Mesendoderm (in vitro differentiated cells): Measurements from ENCODE around the gene PARD3B.

Source experiments
- DNase-seq: peaks from one replicate; pipeline ENCODE4 v3.0.0; 2013
- H2AK5ac ChIP-seq: 2 replicates; pipeline ENCODE4 v1.6.1; 2013; ENCODE audit warnings: low read length, inconsistent platforms
- H2BK120ac ChIP-seq: 2 replicates; pipeline ENCODE4 v1.6.1; 2013; ENCODE audit warnings: low read depth, mild to moderate bottlenecking, low read length, moderate library complexity, mixed read lengths
- H2BK15ac ChIP-seq: replicated peaks from 2 replicates; pipeline ENCODE4 v1.6.1; 2013; ENCODE audit warnings: low read depth, mild to moderate bottlenecking, moderate library complexity
- H2BK5ac ChIP-seq: 2 replicates; pipeline ENCODE4 v1.6.1; 2013; ENCODE audit warnings: low read length, inconsistent platforms
- H3K18ac ChIP-seq: 2 replicates; pipeline ENCODE4 v1.6.1; 2013; ENCODE audit warnings: mild to moderate bottlenecking, low read length, mixed read lengths
- H3K23ac ChIP-seq: one replicate; pipeline ENCODE4 v1.6.1; 2013; ENCODE audit warnings: low read length
- H3K27ac ChIP-seq: 2 replicates; pipeline ENCODE4 v1.5.1; 2013; ENCODE audit warnings: low read depth, mild to moderate bottlenecking, inconsistent platforms, low read length, moderate library complexity
- H3K27me3 ChIP-seq: 2 replicates; pipeline ENCODE4 v1.6.1; 2013; ENCODE audit warnings: low read length, control low read depth, mild to moderate bottlenecking, inconsistent platforms; ENCODE audit not compliant: insufficient read depth, poor library complexity
- H3K36me3 ChIP-seq: 2 replicates; pipeline ENCODE4 v1.6.1; 2013; ENCODE audit warnings: low read length, inconsistent platforms; ENCODE audit not compliant: control insufficient read depth, insufficient read depth
- H3K4ac ChIP-seq: one replicate; pipeline ENCODE4 v1.6.1; 2013; ENCODE audit warnings: low read depth, mild to moderate bottlenecking, low read length, moderate library complexity
- H3K4me1 ChIP-seq: 2 replicates; pipeline ENCODE4 v1.6.1; 2013; ENCODE audit warnings: low read depth, low read length, inconsistent platforms; ENCODE audit not compliant: control insufficient read depth
- H3K4me2 ChIP-seq: 2 replicates; pipeline ENCODE4 v1.6.1; 2013; ENCODE audit warnings: low read length
- H3K4me3 ChIP-seq: 2 replicates; pipeline ENCODE4 v1.5.1; 2013; ENCODE audit warnings: mild to moderate bottlenecking, low read length
- H3K56ac ChIP-seq: one replicate; pipeline ENCODE4 v1.6.1; 2013; ENCODE audit warnings: low read length
- H3K79me1 ChIP-seq: 2 replicates; pipeline ENCODE4 v1.6.1; 2013; ENCODE audit warnings: low read length, inconsistent platforms
- H3K79me2 ChIP-seq: 2 replicates; pipeline ENCODE4 v1.6.1; 2013; ENCODE audit warnings: mild to moderate bottlenecking, low read length; ENCODE audit not compliant: control insufficient read depth, insufficient read depth
- H3K9ac ChIP-seq: 2 replicates; pipeline ENCODE4 v1.6.1; 2013; ENCODE audit warnings: low read length, inconsistent platforms
- H4K5ac ChIP-seq: one replicate; pipeline ENCODE4 v1.6.1; 2013; ENCODE audit warnings: low read length
- H4K8ac ChIP-seq: one replicate; pipeline ENCODE4 v1.6.1; 2013; ENCODE audit warnings: low read depth, mild to moderate bottlenecking, control low read depth, low read length, moderate library complexity
- WGBS: extraction: QIAGEN DNeasy Blood & Tissue Kit; methylation state at CpG from one replicate; pipeline ENCODE4 v1.1.7; 2013; ENCODE audit warnings: low lambda C conversion rate, missing lambda C conversion rate; ENCODE audit not compliant: insufficient coverage; ENCODE audit errors: extremely low coverage; 5-methylcytosine and 5-hydroxymethylcytosine counted together

PARD3B gene

GRCh38 chr2:204654669-204655068, 109.4 kb downstream of the PARD3B start:
- H3K36me3 ChIP-seq = no peaks in the 10 kb centered on the region
- no peak overlapping the region for H4K8ac ChIP-seq
- H3K79me1 ChIP-seq = no peaks in the 10 kb centered on the region
- H2BK15ac ChIP-seq = no peak overlapping the region
- WGBS = no CpG with 5 or more reads among the region's 1 CpG
- no peak overlapping the region for H4K5ac ChIP-seq
- H3K23ac ChIP-seq = no peak overlapping the region
- H3K27ac ChIP-seq = no peak overlapping the region
- H3K18ac ChIP-seq = no peak overlapping the region
- no peak overlapping the region for H2AK5ac ChIP-seq
- no peaks in the 10 kb centered on the region for H3K4me1 ChIP-seq
- DNase-seq = no peak
- no peaks in the 10 kb centered on the region for H3K27me3 ChIP-seq
- no peak overlapping the region for H3K4ac ChIP-seq
- no peak overlapping the region for H3K4me2 ChIP-seq
- H3K56ac ChIP-seq = no peak overlapping the region
- H2BK120ac ChIP-seq = no peak overlapping the region
- no peak overlapping the region for H3K9ac ChIP-seq
- no peak overlapping the region for H3K4me3 ChIP-seq
- no peak overlapping the region for H2BK5ac ChIP-seq
- no peaks in the 10 kb centered on the region for H3K79me2 ChIP-seq

- no CpG with 5 or more reads among the region's 2 CpGs for WGBS
- H3K56ac ChIP-seq = no peak overlapping the region
Observed at GRCh38 chr2:204655101-204655500, 109.8 kb downstream of the PARD3B start.

GRCh38 chr2:204655626-204656025, 110.4 kb downstream of the PARD3B start:
- H2BK5ac ChIP-seq = no peak overlapping the region
- DNase-seq = no peak
- no peaks in the 10 kb centered on the region for H3K27me3 ChIP-seq
- H3K18ac ChIP-seq = no peak overlapping the region
- H3K79me2 ChIP-seq = no peaks in the 10 kb centered on the region
- no peaks in the 10 kb centered on the region for H3K79me1 ChIP-seq
- no peak overlapping the region for H3K4ac ChIP-seq
- no peak overlapping the region for H4K5ac ChIP-seq
- H2BK15ac ChIP-seq = no peak overlapping the region
- H3K4me1 ChIP-seq = no peaks in the 10 kb centered on the region
- H3K23ac ChIP-seq = no peak overlapping the region
- H2AK5ac ChIP-seq = no peak overlapping the region
- no peak overlapping the region for H3K4me3 ChIP-seq
- H3K4me2 ChIP-seq = no peak overlapping the region
- no peak overlapping the region for H2BK120ac ChIP-seq
- no peak overlapping the region for H3K27ac ChIP-seq
- no CpG with 5 or more reads among the region's 3 CpGs for WGBS
- no peak overlapping the region for H4K8ac ChIP-seq
- no peaks in the 10 kb centered on the region for H3K36me3 ChIP-seq
- H3K9ac ChIP-seq = no peak overlapping the region
- no peak overlapping the region for H3K56ac ChIP-seq

More at GRCh38 chr2:204655101-204655500, 109.8 kb downstream of the PARD3B start:
- no peak overlapping the region for H2AK5ac ChIP-seq
- no peaks in the 10 kb centered on the region for H3K36me3 ChIP-seq
- no peaks in the 10 kb centered on the region for H3K4me1 ChIP-seq
- no peak overlapping the region for H3K4me2 ChIP-seq
- no peaks in the 10 kb centered on the region for H3K79me1 ChIP-seq
- no peak overlapping the region for H3K18ac ChIP-seq
- DNase-seq = no peak
- H4K5ac ChIP-seq = no peak overlapping the region
- H3K9ac ChIP-seq = no peak overlapping the region
- no peaks in the 10 kb centered on the region for H3K79me2 ChIP-seq
- H3K23ac ChIP-seq = no peak overlapping the region
- no peak overlapping the region for H2BK5ac ChIP-seq
- no peak overlapping the region for H2BK120ac ChIP-seq
- no peak overlapping the region for H3K4me3 ChIP-seq
- H4K8ac ChIP-seq = no peak overlapping the region
- no peak overlapping the region for H2BK15ac ChIP-seq
- H3K4ac ChIP-seq = no peak overlapping the region
- no peaks in the 10 kb centered on the region for H3K27me3 ChIP-seq
- H3K27ac ChIP-seq = no peak overlapping the region

GRCh38 chr2:204657024-204657423, 111.7 kb downstream of the PARD3B start:
- no peak overlapping the region for H3K27ac ChIP-seq
- H2BK5ac ChIP-seq = no peak overlapping the region
- H3K56ac ChIP-seq = no peak overlapping the region
- no peak overlapping the region for H3K4me3 ChIP-seq
- no peak overlapping the region for H3K4me2 ChIP-seq
- no peaks in the 10 kb centered on the region for H3K79me1 ChIP-seq
- H2BK15ac ChIP-seq = no peak overlapping the region
- no peak overlapping the region for H3K23ac ChIP-seq
- H4K8ac ChIP-seq = no peak overlapping the region
- no peak overlapping the region for H3K9ac ChIP-seq
- H3K27me3 ChIP-seq = no peaks in the 10 kb centered on the region
- no peaks in the 10 kb centered on the region for H3K79me2 ChIP-seq
- H3K4me1 ChIP-seq = no peaks in the 10 kb centered on the region
- H3K18ac ChIP-seq = no peak overlapping the region
- H2AK5ac ChIP-seq = no peak overlapping the region
- no peak overlapping the region for H4K5ac ChIP-seq
- H3K36me3 ChIP-seq = no peaks in the 10 kb centered on the region
- no peak overlapping the region for H2BK120ac ChIP-seq
- WGBS = no CpG with 5 or more reads among the region's 1 CpG
- H3K4ac ChIP-seq = no peak overlapping the region
- no peak for DNase-seq

GRCh38 chr2:204662956-204663355, 117.7 kb downstream of the PARD3B start:
- Histone ChIP-seq H3K4me2 (no peak overlapping the region), H3K36me3 (no peaks in the 10 kb centered on the region), H2BK5ac (no peak overlapping the region), H3K27ac (no peak overlapping the region), H3K79me2 (no peaks in the 10 kb centered on the region), H2AK5ac (no peak overlapping the region), H3K23ac (no peak overlapping the region), H3K18ac (no peak overlapping the region), H3K56ac (no peak overlapping the region), H2BK15ac (no peak overlapping the region), H3K4ac (no peak overlapping the region), H4K5ac (no peak overlapping the region), H2BK120ac (no peak overlapping the region), H3K9ac (no peak overlapping the region), H4K8ac (no peak overlapping the region), H3K27me3 (no peaks in the 10 kb centered on the region), H3K79me1 (no peaks in the 10 kb centered on the region), H3K4me3 (no peak overlapping the region), H3K4me1 (peaks cover 5% of the 10 kb centered on the region)
- no CpG with 5 or more reads among the region's 5 CpGs for WGBS
- no peak for DNase-seq

GRCh38 chr2:204663816-204664425, 118.6 kb downstream of the PARD3B start:
- peak overlapping the region; percentile 27 for H2BK15ac ChIP-seq
- H3K23ac ChIP-seq = no peak overlapping the region
- H4K5ac ChIP-seq = no peak overlapping the region
- H3K79me1 ChIP-seq = no peaks in the 10 kb centered on the region
- DNase-seq = no peak
- WGBS = no CpG with 5 or more reads among the region's 2 CpGs
- H4K8ac ChIP-seq = no peak overlapping the region
- no peak overlapping the region for H3K4ac ChIP-seq
- no peak overlapping the region for H2BK5ac ChIP-seq
- no peak overlapping the region for H3K4me3 ChIP-seq
- no peaks in the 10 kb centered on the region for H3K79me2 ChIP-seq
- H2BK120ac ChIP-seq = no peak overlapping the region
- no peak overlapping the region for H3K56ac ChIP-seq
- peaks cover 5% of the 10 kb centered on the region for H3K4me1 ChIP-seq
- no peak overlapping the region for H2AK5ac ChIP-seq
- no peak overlapping the region for H3K9ac ChIP-seq
- no peaks in the 10 kb centered on the region for H3K27me3 ChIP-seq
- H3K36me3 ChIP-seq = no peaks in the 10 kb centered on the region
- no peak overlapping the region for H3K4me2 ChIP-seq
- H3K27ac ChIP-seq = no peak overlapping the region
- H3K18ac ChIP-seq = no peak overlapping the region
